Parietal lobe (tissue), 1 donor: ENCODE results near the gene TRERF1. TPM values are rescaled to one million over a fixed set of nuclear protein-coding genes. Genes with fewer than 3 reads are reported as not detected.

ENCODE experiments used
- total RNA-seq: library from RNA; depleted of rRNA; stranded (reverse); fragments of >200 nt; gene quantifications from one replicate; pipeline ENCODE4 v1.2.3, GENCODE V29; 2014

The TRERF1 gene, protein sequence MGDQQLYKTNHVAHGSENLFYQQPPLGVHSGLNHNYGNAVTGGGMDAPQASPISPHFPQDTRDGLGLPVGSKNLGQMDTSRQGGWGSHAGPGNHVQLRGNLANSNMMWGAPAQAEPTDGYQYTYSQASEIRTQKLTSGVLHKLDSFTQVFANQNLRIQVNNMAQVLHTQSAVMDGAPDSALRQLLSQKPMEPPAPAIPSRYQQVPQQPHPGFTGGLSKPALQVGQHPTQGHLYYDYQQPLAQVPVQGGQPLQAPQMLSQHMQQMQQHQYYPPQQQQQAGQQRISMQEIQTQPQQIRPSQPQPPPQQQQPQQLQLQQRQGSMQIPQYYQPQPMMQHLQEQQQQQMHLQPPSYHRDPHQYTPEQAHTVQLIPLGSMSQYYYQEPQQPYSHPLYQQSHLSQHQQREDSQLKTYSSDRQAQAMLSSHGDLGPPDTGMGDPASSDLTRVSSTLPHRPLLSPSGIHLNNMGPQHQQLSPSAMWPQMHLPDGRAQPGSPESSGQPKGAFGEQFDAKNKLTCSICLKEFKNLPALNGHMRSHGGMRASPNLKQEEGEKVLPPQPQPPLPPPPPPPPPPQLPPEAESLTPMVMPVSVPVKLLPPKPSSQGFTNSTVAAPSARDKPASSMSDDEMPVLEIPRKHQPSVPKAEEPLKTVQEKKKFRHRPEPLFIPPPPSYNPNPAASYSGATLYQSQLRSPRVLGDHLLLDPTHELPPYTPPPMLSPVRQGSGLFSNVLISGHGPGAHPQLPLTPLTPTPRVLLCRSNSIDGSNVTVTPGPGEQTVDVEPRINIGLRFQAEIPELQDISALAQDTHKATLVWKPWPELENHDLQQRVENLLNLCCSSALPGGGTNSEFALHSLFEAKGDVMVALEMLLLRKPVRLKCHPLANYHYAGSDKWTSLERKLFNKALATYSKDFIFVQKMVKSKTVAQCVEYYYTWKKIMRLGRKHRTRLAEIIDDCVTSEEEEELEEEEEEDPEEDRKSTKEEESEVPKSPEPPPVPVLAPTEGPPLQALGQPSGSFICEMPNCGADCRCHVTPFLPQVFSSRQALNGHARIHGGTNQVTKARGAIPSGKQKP (N-terminal part only)
- 7.5 TPM for total RNA-seq

GRCh38 chr6:42451333-42452170 is at the start of gene TRERF1:
Gene TRERF1 (minus strand): TSS chr6:42451926. CDS start chr6:42269590, 182,336 bp downstream.

DNA sequence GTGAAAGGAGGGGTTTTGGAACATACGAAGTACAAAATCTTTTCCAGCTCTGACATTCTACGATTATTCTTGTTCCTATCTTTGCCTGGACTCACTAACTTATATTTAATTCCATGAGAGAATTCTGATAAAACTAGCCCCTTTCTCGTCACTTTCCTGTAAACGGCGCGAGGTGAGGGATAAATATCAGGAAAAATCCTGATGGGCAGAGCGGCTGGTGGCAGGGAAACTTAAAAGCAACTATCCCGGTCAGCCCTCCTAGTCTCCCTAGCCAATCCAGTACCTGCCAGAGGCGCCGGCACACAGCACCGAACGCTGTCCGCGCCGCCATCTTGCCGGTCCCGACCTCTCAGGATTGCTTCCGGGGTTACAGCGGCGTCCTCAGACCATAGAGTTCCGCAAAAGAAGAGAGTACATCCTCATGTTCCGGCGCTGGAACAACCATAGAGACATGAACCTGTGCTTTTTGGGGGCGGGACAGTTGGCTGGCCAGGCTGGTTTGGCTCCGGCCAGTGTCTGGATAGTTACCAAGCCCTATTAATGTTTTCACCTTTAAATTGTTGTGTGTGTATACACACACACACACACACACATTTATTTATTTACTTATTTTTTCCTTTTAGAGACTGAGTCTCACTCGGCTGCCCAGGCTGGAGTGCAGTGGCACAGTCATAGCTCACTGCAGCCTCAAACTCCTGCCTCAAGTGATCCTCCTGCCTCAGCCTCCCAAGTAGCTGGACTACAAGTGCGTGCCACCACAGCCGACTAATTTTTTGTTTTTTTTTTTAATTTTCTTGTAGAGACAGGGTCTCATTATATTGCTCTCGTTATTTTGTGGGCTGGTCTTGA is 234.0 kb downstream of the TRERF1 start, which contains the start of gene MRPS10:
Gene MRPS10, minus strand, starts transcription at position 343 of the 849 bp plus-strand sequence. Its CDS starts 12 bp downstream, at position 331.

Other genes starting within 250 kb of the TRERF1 start
- 41.0 TPM for gene MRPS10, start 234.1 kb downstream of the TRERF1 start, total RNA-seq
- 46.6 TPM for gene UBR2, start 112.1 kb upstream of the TRERF1 start, total RNA-seq